H1 (cell line): ENCODE measurements around the gene POLE2. TPM values are rescaled to one million over a fixed set of nuclear protein-coding genes. Genes with fewer than 3 reads are reported as not detected.
A peak's percentile ranks its signal among the peaks of the same experiment; 100 is the strongest.

Experiments
- CTCF ChIA-PET: fragments of 300-600 bp; sonication (Branson Sonifier 250); formaldehyde crosslinking; loops from one replicate; lab custom pipeline; 2021; ENCODE audit not compliant: partially characterized antibody; lab: Charles Lee
- POLR2A ChIA-PET: fragments of 300-600 bp; sonication (Branson Sonifier 250); formaldehyde crosslinking; loops from one replicate; lab custom pipeline; 2021; ENCODE audit warnings: inconsistent platforms; ENCODE audit not compliant: partially characterized antibody; lab: Charles Lee
- DNase-seq, 2 experiments: peaks; one replicate each; pipeline versions ENCODE4 v3.0.0 to v3.0.0-alpha.2; 2010 to 2022; ENCODE audit warnings: low spot score in 2 of 2, low read depth in 1 of 2, mixed read lengths in 1 of 2
- FAIRE-seq: peaks from 2 replicates; lab custom pipeline; 2011; peaks lifted over from hg19 to GRCh38; lab: Jason Lieb, UNC
- H2AFZ ChIP-seq: 2 replicates; pipeline ENCODE4 v1.8.1; 2012; ENCODE audit warnings: low read length, inconsistent platforms
- H2AK5ac ChIP-seq: 2 replicates; pipeline ENCODE4 v1.6.1; 2013; ENCODE audit warnings: low read depth, low read length
- H2BK120ac ChIP-seq: replicated peaks from 2 replicates; pipeline ENCODE3; 2013; ENCODE audit warnings: low read depth, low read length, inconsistent platforms
- H2BK12ac ChIP-seq: 2 replicates; pipeline ENCODE4 v1.6.1; 2013; ENCODE audit warnings: low read depth, low read length
- H2BK15ac ChIP-seq: 2 replicates; pipeline ENCODE4 v1.6.1; 2013; ENCODE audit warnings: low read length
- H2BK20ac ChIP-seq: 2 replicates; pipeline ENCODE4 v1.6.1; 2013; ENCODE audit warnings: low read length
- H2BK5ac ChIP-seq: 2 replicates; pipeline ENCODE4 v1.6.1; 2013; ENCODE audit warnings: low read depth, low read length
- H3K14ac ChIP-seq: 2 replicates; pipeline ENCODE4 v1.6.1; 2013; ENCODE audit warnings: inconsistent platforms; ENCODE audit not compliant: insufficient read length
- H3K18ac ChIP-seq: 2 replicates; pipeline ENCODE4 v1.6.1; 2013; ENCODE audit warnings: low read length; ENCODE audit errors: extremely low read depth
- H3K23ac ChIP-seq: 2 replicates; pipeline ENCODE4 v1.6.1; 2013; ENCODE audit warnings: inconsistent platforms; ENCODE audit not compliant: insufficient read length
- H3K23me2 ChIP-seq: 2 replicates; pipeline ENCODE4 v1.6.1; 2013; ENCODE audit warnings: low read depth, low read length
- H3K27ac ChIP-seq: 2 replicates; pipeline ENCODE4 v1.6.1; 2011; ENCODE audit warnings: low read depth, low read length, inconsistent platforms
- H3K27me3 ChIP-seq, 4 experiments: replicated peaks in 1 of 4; 1 replicate in 1 of 4; 2 replicates in 3 of 4; pipeline versions ENCODE4 v1.6.1 to v1.8.1; 2011 to 2013; ENCODE audit warnings: low read length in 3 of 4, mild to moderate bottlenecking in 3 of 4, inconsistent platforms in 2 of 4, mixed read lengths in 2 of 4, moderate library complexity in 1 of 4; ENCODE audit not compliant: control insufficient read depth in 3 of 4, insufficient read depth in 3 of 4; ENCODE audit errors: extremely low read depth in 1 of 4
- H3K36me3 ChIP-seq, 4 experiments: 2 replicates each; pipeline versions ENCODE4 v1.6.1 to v1.8.1; 2011 to 2013; ENCODE audit warnings: mild to moderate bottlenecking in 4 of 4, low read length in 3 of 4, moderate library complexity in 2 of 4, control low read depth in 1 of 4, inconsistent platforms in 1 of 4; ENCODE audit not compliant: insufficient read depth in 4 of 4, control insufficient read depth in 2 of 4
- H3K4ac ChIP-seq: replicated peaks from 2 replicates; pipeline ENCODE3; 2013; ENCODE audit warnings: low read length, low read depth, mixed read lengths, inconsistent platforms; ENCODE audit not compliant: insufficient read length
- H3K4me1 ChIP-seq, 4 experiments: replicated peaks in 1 of 4; 1 replicate in 1 of 4; 2 replicates in 3 of 4; pipeline versions ENCODE4 v1.6.1 to v1.8.1; 2011 to 2013; ENCODE audit warnings: low read length in 3 of 4, inconsistent platforms in 2 of 4, mixed read lengths in 1 of 4; ENCODE audit not compliant: insufficient read depth in 4 of 4, control insufficient read depth in 3 of 4
- H3K4me2 ChIP-seq, 2 experiments: 2 replicates each; pipeline versions ENCODE4 v1.6.1 to v1.8.1; 2011 to 2013; ENCODE audit warnings: low read depth in 2 of 2, low read length in 2 of 2, control low read depth in 1 of 2, inconsistent platforms in 1 of 2, mild to moderate bottlenecking in 1 of 2; ENCODE audit not compliant: insufficient read depth in 1 of 2
- H3K4me3 ChIP-seq, 4 experiments: fragments of 200-600, 300-600 bp in 1 of 4; sonication (generic), shearing (Covaris generic), sonication (Bioruptor Twin) in 1 of 4; 2 replicates each; pipeline versions ENCODE4 v1.5.1 to v1.8.1; 2011 to 2016; ENCODE audit warnings: low read length in 4 of 4, low read depth in 3 of 4, control low read depth in 2 of 4, inconsistent platforms in 2 of 4, mild to moderate bottlenecking in 2 of 4, mixed read lengths in 1 of 4, moderate library complexity in 1 of 4; ENCODE audit not compliant: insufficient read depth in 2 of 4; ENCODE audit errors: extremely low read depth in 1 of 4
- H3K56ac ChIP-seq: replicated peaks from 2 replicates; pipeline ENCODE3; 2013; ENCODE audit warnings: low read depth, mild to moderate bottlenecking, mixed read lengths, low read length, inconsistent platforms; ENCODE audit not compliant: insufficient read length
- H3K79me1 ChIP-seq: 2 replicates; pipeline ENCODE4 v1.6.1; 2013; ENCODE audit warnings: low read depth, low read length, control low read depth
- H3K79me2 ChIP-seq, 2 experiments: 2 replicates each; pipeline versions ENCODE4 v1.6.1 to v1.8.1; 2012 to 2013; ENCODE audit warnings: low read length in 2 of 2, mild to moderate bottlenecking in 2 of 2, inconsistent platforms in 1 of 2; ENCODE audit not compliant: insufficient read depth in 2 of 2, control insufficient read depth in 1 of 2
- H3K9ac ChIP-seq, 4 experiments: replicated peaks in 1 of 4; 1 replicate in 1 of 4; 2 replicates in 3 of 4; pipeline versions ENCODE4 v1.6.1 to v1.8.1; 2011 to 2013; ENCODE audit warnings: low read depth in 3 of 4, low read length in 3 of 4, control low read depth in 2 of 4, mild to moderate bottlenecking in 2 of 4, moderate library complexity in 2 of 4, inconsistent platforms in 1 of 4; ENCODE audit errors: extremely low read depth in 1 of 4
- H3K9me3 ChIP-seq, 2 experiments: 2 replicates each; pipeline versions ENCODE4 v1.6.1 to v1.8.1; 2012 to 2013; ENCODE audit warnings: mild to moderate bottlenecking in 2 of 2, moderate library complexity in 2 of 2, control low read depth in 1 of 2, inconsistent platforms in 1 of 2, low read depth in 1 of 2, low read length in 1 of 2, mixed read lengths in 1 of 2; ENCODE audit not compliant: insufficient read depth in 2 of 2
- H4K20me1 ChIP-seq, 2 experiments: replicated peaks in 1 of 2; 2 replicates each; pipeline versions ENCODE3 to v1.8.1; 2011 to 2013; ENCODE audit warnings: inconsistent platforms in 2 of 2, low read length in 2 of 2, mild to moderate bottlenecking in 1 of 2; ENCODE audit not compliant: insufficient read depth in 2 of 2, control insufficient read depth in 1 of 2
- H4K5ac ChIP-seq: 2 replicates; pipeline ENCODE4 v1.6.1; 2013; ENCODE audit warnings: low read length, low read depth, mixed read lengths, inconsistent platforms; ENCODE audit not compliant: insufficient read length
- H4K8ac ChIP-seq: 2 replicates; pipeline ENCODE4 v1.8.0; 2013; ENCODE audit warnings: mild to moderate bottlenecking, moderate library complexity, low read length, inconsistent platforms; ENCODE audit not compliant: insufficient read depth; ENCODE audit errors: extremely low read depth
- H4K91ac ChIP-seq: replicated peaks from 2 replicates; pipeline ENCODE3; 2013; ENCODE audit warnings: low read length, mixed read lengths, inconsistent platforms; ENCODE audit not compliant: insufficient read length
- BRCA1 ChIP-seq: IDR thresholded peaks from 2 replicates; pipeline ENCODE4 v1.6.1; 2012; ENCODE audit warnings: low read depth, low read length, improper control_type of control experiment
- CHD1 ChIP-seq: IDR thresholded peaks from 2 replicates; pipeline ENCODE4 v1.6.1; 2012; ENCODE audit warnings: low read depth, low read length, improper control_type of control experiment
- KDM1A ChIP-seq: fragments of 200-600, 300-600 bp; sonication (generic); IDR thresholded peaks from 2 replicates; pipeline ENCODE4 v1.7.1; 2016; ENCODE audit warnings: mild to moderate bottlenecking, low read length, borderline replicate concordance
- WGBS, 2 experiments: shearing (Covaris generic) in 1 of 2; methylation state at CpG; one replicate each; pipeline versions ENCODE4 v1.1.6 to v1.1.7; 2013 to 2015; ENCODE audit warnings: low lambda C conversion rate in 2 of 2, mixed read lengths in 2 of 2, inconsistent platforms in 1 of 2, low coverage in 1 of 2, missing lambda C conversion rate in 1 of 2; ENCODE audit not compliant: insufficient replicate concordance in 2 of 2, insufficient coverage in 1 of 2, insufficient read length in 1 of 2; ENCODE audit errors: extremely low coverage in 1 of 2, missing lambda C conversion rate in 1 of 2; 5-methylcytosine and 5-hydroxymethylcytosine counted together
- polyA plus RNA-seq, 7 experiments: library from polyadenylated mRNA; depleted of rRNA in 3 of 7; stranded (reverse) in 5 of 7; unstranded in 2 of 7; fragments of >200 nt in 5 of 7; fragments of 200-250 nt in 2 of 7; gene quantifications; 1 replicate in 5 of 7; 2 replicates in 1 of 7; 4 replicates in 1 of 7; pipeline versions ENCODE4 v1.2.1 to v1.2.3, GENCODE V29; 2011 to 2013; ENCODE audit warnings: missing spikeins in 2 of 7, mixed read lengths in 2 of 7
- total RNA-seq: library from RNA; stranded (reverse); fragmentation: NEBNext Ultra II Directional; extraction: Animal tissue kit (Norgen Biotek cat#: 25700); gene quantifications from 2 replicates; pipeline ENCODE4 v1.2.1, GENCODE V29; 2021

POLE2 gene
- total and polyA plus RNA-seq, 2 of the 8 experiments (the other 6 are each of a cell fraction or from before 2014, with no cell fraction given), result 31.2 to 41.7 TPM

DNA sequence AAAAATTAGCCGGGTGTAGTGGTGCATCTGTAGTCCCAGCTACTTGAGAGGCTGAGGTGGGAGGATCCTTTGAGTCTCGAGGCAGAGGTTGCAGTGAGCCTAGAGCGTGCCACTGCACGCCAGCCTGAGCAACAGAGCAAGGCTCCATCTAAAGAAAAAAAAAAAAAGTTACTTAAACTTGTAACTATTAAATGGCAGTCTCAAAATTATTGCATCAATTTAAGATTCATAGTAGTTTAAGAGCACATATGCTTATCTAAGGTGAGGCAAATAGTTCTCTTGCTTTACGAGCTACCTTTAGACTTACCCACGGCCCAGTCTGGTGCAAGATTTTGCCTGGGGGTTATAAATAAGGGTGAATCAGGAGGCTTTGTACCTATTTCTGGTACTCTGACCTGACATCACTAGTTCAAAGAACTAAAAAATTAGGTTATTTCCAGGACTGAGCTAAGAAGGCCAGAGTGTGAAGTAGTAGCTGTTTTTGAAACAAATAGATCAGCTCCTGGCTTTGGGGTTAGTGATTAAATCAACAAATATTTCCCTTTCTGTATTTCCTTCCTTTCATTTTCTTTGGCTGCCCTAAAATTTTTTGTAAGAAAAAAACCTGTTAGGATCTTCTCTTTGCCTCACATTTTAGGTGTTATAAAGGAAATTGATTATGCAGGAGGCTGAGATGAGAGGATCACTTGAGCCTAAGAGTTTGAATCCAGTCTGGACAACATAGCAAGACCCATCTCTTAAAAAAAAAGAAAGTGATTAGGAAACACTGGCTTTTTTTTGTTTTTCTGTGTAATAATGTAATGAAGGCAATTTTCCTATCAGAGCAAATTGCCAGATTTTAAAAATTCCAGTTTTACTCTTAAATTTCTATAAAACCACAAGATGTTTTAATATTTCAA lies 63.8 kb downstream of the POLE2 start:
- no peak overlapping the region for H3K4ac ChIP-seq
- H4K91ac ChIP-seq, result no peak overlapping the region
- ChIA-PET POLR2A (interaction anchor here (0.6 to 2.5 kb wide), 12 partner anchors 8 to 491 kb away, joined by 3 to 12 read pairs (median 5); partner anchors contain the start of genes DNAAF2, LRR1 and RPS29), CTCF (interaction anchor here (2.0 kb wide), 1 partner anchor 10 kb away, joined by 6 read pairs; no protein-coding TSS in a partner anchor)
- no peak overlapping the region for H2BK120ac ChIP-seq
- FAIRE-seq, result no peak
- peaks cover 0 to 41% (median 10%) of the 10 kb centered on the region in 4 experiments; a peak in 5 of 8 replicates for H3K36me3 ChIP-seq
- H3K23me2 ChIP-seq, result peaks cover 10% of the 10 kb centered on the region
- no peaks in the 10 kb centered on the region for H3K79me1 ChIP-seq
- no peak for DNase-seq
- H2AK5ac ChIP-seq, result no peak overlapping the region
- no peak overlapping the region for H3K23ac ChIP-seq
- H4K8ac ChIP-seq, result no peak overlapping the region
- H3K9me3 ChIP-seq, result no peaks in the 10 kb centered on the region
- no peak overlapping the region for H2AFZ ChIP-seq
- H3K56ac ChIP-seq, result no peak overlapping the region
- WGBS, 2 experiments, result 92% methylated on average over 6 of the region's 6 CpGs; no CpG with 5 or more reads in 1 of the 2 experiments
- peaks cover 5 to 53% of the 10 kb centered on the region in 2 experiments for H3K79me2 ChIP-seq
- no peak overlapping the region for H2BK12ac ChIP-seq
- peaks cover 0 to 4% of the 10 kb centered on the region in 2 experiments for H4K20me1 ChIP-seq
- H3K4me3 ChIP-seq, result no peak overlapping the region
- no peak overlapping the region for H3K9ac ChIP-seq
- no peaks in the 10 kb centered on the region for H3K27me3 ChIP-seq
- no peak overlapping the region for H2BK5ac ChIP-seq
- H3K4me2 ChIP-seq, result no peak overlapping the region
- H3K18ac ChIP-seq, result no peak overlapping the region
- H2BK15ac ChIP-seq, result no peak overlapping the region
- H3K14ac ChIP-seq, result no peak overlapping the region
- TF ChIP-seq CHD1 (no peak), BRCA1 (no peak), KDM1A (peak; percentile 67)
- no peak overlapping the region for H4K5ac ChIP-seq
- no peak overlapping the region for H2BK20ac ChIP-seq
- H3K27ac ChIP-seq, result no peak overlapping the region
- H3K4me1 ChIP-seq, result peaks cover 1 to 9% (median 3%) of the 10 kb centered on the region in 4 experiments; a peak in 3 of 7 replicates
